CD4-positive, alpha-beta T cell treated with Interleukin-4 for 4 hours (primary cell): ENCODE measurements around the gene C2orf68.
"Not testable (repeated sequence)": the region's sequence is repeated elsewhere in the genome, so short reads cannot be mapped to it uniquely, and the experiment has no call there.

Experiments
- DNase-seq: peaks from one replicate; pipeline ENCODE4 v3.0.0-alpha.2; 2020

The C2orf68 gene

DNA sequence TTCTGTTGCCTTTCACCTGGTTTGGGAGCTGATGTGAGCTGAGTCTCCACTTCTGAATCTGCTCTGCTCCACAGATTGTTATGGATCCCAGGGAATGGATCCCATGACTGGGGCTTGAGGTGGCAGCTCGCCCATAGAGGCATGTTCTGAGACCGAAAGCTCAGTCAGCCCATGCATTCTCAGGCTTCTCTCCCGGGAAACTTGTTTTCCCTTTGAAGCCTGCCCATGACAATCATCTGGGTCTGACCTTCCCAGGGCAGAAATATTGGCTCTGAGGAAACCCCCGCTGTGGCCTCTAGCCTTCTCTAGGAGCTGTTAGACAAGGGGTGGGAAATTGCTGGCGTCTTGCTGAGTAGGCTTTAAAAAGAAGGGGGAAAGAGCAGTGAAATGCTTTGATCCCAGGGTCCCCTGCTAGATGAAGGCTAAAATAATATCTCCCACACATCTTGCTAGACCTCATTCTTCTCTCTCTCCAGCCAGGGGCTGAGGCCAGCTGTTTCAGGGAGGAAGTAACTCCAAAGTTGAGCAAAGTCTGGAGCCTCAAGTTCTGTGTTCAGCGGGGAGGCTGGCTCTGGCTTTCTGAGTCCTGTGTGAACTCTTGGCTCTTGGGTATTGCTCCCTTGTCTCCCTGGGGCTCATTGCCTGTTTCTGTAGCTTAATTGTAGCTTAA, 32.5 kb downstream of the C2orf68 start:
- no peak for DNase-seq

DNA sequence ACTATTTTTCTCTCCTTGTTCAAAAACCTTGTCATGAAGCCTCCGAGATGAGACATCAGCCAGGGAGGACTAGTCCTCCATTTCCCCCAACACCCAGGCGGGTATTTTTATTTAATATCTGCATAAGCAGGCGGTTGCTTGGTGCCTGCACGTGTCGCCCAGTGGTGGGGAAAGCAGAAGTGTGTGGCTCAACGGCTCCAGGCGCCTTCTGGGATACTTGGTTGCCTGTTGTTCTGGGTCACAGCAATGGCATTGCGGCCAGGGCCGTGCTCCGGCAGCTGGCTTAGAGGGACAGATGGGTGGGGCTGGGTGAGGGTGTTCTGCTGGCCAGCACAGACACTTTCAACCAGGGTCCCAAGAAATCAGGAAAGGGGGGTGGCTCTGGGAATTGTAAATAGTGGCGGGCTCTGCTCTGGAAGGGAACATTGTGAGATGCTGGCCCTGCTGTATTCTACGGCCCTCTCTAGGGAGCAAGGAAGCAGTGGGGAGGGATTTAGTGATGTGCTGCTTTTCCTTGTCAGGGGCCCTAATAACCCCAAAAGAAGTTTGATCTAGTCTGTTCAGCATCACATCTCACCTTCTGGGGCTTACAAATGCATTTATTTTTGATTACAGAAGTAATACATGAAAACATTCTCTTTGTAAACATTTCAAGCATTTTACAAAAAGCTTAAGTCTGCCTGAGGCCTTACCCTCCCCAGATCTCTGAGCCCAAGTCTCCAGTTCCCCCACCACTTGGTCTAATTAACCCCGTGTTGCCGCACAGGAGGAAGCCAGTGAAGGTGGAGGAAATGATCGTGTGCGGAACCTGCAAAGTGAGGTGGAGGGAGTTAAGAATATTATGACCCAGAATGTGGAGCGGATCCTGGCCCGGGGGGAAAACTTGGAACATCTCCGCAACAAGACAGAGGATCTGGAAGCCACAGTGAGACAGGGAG, 33.4 kb downstream of the C2orf68 start:
- no peak for DNase-seq

DNA sequence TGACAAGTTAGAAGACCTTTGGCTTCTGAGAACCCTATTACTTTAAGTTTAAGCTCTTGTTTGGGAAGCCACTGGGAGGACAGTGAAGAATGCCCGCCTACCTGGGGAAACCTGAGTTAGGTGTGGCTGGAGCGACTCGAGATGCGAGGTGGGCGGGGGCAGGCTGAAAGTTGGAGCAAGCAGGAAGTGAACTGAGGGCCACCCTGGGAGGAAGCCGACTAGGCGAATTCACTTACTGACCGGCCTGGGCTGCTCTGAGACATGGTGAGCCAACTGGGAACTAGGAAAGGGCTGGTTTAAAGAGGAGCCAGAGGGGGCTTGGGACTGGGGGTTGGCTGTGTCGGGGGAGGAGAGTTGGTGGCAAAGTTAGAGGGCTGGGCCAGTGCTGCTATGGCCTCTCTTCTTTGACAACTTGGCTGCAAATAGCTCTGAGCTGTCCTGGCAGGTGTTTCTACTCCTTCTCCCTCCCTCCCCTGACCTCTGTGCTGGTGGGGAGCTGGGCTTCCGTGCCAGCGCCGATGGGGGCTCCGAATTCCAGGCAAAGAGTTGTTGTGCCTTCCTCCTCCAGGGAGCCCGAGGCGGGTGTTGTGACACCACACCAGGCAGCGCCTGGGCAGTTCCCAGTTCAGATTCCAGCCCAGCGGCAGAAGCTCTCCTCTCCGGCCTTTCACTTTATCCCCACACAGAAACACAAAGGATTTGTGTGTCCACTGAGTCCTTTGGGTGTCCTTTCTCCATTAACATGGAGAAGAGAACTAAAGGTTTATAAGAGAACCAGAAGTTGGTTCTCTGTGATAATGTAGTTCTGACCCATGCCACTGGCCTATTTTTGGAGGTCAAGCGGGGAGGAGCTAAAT, 34.3 kb downstream of the C2orf68 start, which contains the start of gene VAMP8:
VAMP8 (plus strand) TSS at position 201 of the 857 bp plus-strand sequence; CDS start at position 262, 61 bp downstream.
- DNase-seq: peak; percentile 69

DNA sequence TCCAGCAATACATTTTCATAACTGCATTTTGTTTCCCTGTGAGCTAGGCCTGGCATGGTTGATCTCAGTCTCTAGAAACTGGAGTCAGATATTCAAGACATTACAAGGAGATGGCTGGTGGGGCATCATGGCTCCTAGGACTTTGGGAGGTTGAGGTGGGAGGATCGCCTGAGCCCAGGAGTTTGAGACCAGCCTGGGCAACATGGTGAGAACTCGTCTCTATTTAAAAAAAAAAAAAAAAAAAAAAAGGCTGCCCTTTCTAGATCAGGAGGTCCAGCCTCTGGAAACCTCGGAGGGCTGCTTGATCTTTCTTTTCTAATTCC, 34.8 kb downstream of the C2orf68 start:
- DNase-seq: no peak

DNA sequence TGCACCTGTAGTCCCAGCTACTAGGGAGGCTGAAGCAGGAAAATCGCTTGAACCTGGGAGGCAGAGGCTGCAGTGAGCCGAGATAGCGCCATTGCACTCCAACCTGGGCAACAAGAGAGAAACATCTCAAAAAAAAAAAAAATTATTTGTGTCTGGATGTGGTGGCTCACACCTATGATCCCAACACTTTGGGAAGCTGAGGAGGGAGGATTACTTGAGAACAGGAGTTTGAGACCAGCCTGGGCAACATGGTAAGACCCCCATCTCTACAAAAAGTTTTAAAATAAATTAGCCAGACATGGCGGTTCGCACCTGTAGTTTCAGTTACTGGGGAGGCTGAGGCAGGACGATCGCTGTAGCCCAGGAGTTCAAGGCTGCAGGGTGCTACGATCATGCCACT, 36.1 kb downstream of the C2orf68 start:
- DNase-seq: no peak

DNA sequence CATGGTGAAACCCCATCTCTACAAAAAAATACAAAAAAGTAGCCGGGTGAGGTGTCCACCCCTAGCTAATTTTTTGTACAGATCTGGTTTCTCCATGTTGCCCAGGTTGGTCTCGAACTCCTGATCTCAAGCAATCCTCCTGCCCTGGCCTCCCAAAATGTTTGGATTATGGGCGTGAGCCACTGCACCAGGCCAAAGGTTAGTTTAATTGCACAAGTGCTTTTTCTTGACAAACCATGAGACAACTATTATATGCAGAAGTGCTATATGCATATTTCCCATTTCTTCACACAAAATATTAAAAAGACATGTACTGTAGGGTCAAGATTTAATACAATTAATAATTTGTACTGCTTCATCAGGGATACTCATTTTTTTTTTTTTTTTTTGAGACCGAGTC, 45.6 kb downstream of the C2orf68 start:
- DNase-seq: no peak

DNA sequence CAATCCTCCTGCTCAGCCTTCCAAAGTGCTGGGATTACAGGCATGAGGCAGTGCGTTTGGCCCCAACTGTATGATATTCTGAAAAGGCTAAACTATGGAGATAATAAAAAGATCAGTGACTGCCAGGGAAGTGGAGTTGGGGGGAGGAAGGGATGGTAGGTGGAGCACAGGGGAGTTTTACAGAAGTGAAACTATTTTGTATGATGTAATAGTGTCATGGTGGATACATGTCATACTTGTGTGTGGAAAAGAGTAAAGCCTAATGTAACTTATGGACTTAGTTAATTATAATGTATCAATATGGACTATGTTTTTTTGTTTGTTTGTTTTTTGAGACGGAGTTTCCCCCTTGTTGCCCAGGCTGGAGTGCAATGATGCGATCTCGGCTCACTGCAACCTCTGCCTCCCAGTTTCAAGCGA, 47.7 kb downstream of the C2orf68 start:
- no peak for DNase-seq

DNA sequence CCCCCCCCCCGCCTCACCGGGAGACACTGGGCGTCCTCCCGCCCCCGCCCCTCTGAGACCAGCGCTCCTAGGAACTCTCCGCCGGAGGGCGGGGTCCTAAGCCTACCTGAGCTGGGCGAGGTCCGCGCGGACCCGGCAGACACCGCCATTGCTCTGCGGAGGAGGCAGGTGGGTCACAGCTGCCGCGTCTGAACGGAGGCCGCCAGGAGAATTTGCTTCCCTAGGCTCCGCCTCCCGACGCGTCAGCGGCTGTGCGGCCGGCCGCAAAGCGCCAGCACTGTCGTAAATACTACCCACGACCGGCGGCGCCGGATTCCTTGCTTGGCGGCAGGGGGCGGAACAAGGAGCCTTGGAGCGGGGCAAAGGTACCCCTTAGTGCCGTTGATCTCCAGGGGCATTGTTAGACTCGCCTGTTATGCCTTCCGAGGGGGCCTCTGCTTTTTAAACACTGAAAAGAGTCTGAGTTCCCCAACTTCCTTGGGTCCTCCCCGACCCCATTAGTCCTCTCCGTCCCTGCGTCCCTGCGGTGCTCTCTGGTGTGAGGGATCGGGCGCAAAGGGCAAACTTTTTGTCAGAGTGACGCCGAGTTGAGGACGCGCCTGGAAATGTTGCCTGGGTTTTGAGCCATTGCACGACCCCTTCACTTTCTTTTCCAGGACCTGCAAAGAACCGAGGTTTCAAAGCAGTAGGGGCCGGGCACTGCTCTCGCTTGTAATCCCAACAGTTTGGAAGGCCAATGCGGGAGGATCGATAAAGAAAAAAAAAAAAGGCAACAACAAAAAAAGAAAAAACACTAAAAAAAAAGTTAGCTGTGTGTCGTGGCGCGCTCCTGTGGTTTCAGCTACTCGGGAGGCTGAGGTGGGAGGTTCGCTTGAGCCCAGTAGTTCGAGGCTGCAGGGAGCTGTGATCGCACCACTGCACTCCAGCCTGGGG, 50.3 kb downstream of the C2orf68 start, which contains the start of gene GGCX:
GGCX (minus strand) TSS at position 214 of the 933 bp plus-strand sequence; CDS start at position 149, 65 bp downstream.
- peak; percentile 95 for DNase-seq

DNA sequence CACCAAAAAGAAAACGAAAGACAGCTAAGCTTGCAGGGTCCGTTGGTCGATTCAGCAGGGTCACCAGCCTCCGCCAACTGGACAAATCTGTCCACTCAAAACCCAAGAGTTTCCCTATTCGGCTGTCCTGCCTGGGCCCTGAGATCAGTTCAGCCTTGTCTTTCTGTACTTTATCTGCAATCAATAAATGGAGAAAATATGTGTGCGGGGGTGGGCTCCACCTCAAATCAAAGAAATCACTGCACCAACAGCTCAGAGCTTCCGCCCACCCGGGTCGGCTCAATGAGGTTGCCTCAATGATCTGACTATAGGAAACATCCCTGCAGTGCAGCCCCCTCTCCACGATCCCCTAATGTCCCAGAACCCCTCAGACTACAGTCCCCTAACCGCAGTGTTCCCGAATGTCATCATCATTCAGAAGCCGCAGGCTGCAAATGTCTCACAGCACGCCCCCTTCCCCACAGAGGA, 51.0 kb downstream of the C2orf68 start:
- DNase-seq: no peak

DNA sequence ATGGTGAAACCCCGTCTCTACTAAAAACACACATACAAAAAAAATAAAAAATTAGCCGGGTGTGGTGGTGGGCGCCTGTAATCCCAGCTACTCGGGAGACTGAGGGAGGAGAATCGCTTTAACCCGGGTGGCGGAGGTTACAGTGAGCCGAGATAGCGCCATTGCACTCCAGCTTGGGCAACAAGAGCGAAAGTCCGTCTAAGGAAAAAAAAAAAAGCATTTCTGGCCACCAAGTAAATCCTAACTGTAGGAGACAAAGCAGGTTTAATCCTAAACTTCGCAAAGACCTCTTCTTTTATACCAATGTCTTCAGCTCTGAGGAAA, 51.5 kb downstream of the C2orf68 start:
- DNase-seq: not testable (repeated sequence)

DNA sequence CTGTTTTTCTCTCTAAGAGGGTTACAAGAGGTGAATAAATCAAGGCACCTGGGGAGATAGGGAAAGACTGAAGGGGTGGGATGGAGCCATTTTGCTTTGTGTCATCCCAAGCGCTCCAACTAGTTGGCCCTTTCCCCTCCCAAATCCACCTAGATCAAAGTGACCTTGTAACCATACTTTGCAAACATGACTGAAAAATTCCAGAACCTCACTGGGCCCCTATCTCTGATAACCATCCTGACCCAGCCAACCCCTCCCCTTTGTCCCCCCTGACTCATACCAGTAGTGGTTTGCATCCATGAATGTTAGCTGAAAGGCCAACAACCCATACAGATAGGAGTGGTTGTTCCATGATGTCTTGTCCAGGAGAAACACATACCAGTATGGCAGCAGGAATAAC, 53.7 kb downstream of the C2orf68 start:
- DNase-seq: no peak

DNA sequence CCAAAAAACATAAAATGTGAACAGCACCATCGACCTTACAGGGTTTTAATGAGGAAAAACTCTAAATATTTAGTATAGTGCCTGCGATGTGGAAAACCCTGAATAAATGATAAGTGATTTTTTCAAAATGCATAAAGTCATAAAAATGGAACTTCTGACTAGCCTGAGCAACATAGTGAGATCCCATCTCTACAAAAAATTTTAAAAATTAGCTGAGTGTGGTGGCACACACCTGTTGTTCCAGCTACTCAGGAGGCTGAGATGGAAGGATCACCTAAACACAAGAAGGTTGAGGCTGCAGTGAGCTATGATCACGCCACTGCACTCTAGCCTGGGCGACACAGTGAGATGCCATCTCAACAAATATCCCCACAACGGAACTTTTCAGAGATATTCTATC, 54.7 kb downstream of the C2orf68 start:
- DNase-seq: no peak
